Measurements from ENCODE around the gene SPACA9. TPM values are rescaled to one million over a fixed set of nuclear protein-coding genes. Genes with fewer than 3 reads are reported as not detected.
A peak's percentile ranks its signal among the peaks of the same experiment; 100 is the strongest.

SPACA9 gene
- polyA plus RNA-seq: 1 to 10 TPM in 2 of 4 donors, under 1 TPM in 1, not detected in 1; 0.22 to 1.9 (median 1.6) TPM
- long read RNA-seq, donor 1: 0 reads
- long read RNA-seq, donor 2: 0 reads
- long read RNA-seq, donor 3, partial matches to known transcripts: 0 of 1 reads
- long read RNA-seq, donor 3, other reads (novel, unspliced or antisense): 0 of 1 reads
- long read RNA-seq, donor 4: 0 reads
- long read RNA-seq, donor 5: 0 reads
- long read RNA-seq, donor 6: 0 reads
- long read RNA-seq, donor 7: 0 reads
- long read RNA-seq, donor 8: 0 reads
- long read RNA-seq, donor 9: 0 reads
- long read RNA-seq, donor 10, partial matches to known transcripts: 0 of 1 reads
- long read RNA-seq, donor 10, other reads (novel, unspliced or antisense): 0 of 1 reads

- Histone ChIP-seq H3K9me3 (ENCODE audit: control insufficient read depth in 2 of 2, insufficient read depth in 1 of 2, low read depth in 1 of 2, low read length in 1 of 2) (no peaks in the 10 kb centered on the region), H3K36me3 (ENCODE audit: control insufficient read depth in 3 of 3, insufficient read depth in 2 of 3, low read depth in 1 of 3, low read length in 3 of 3) (peaks cover 0 to under 1% (median 0%) of the 10 kb centered on the region in 3 donors), H3K4me3 (ENCODE audit: low read depth in 1 of 3, low read length in 3 of 3) (peak within 1 kb of the TSS; percentile 87 to 95 (median 91)), H3K27me3 (ENCODE audit: control insufficient read depth in 3 of 3, insufficient read depth in 3 of 3, low read length in 3 of 3) (no peaks in the 10 kb centered on the region), H3K4me1 (ENCODE audit: control insufficient read depth in 3 of 3, insufficient read depth in 2 of 3, low read depth in 1 of 3, low read length in 2 of 3) (peaks cover 0 to 5% (median 0%) of the 10 kb centered on the region in 3 donors), H3K27ac (ENCODE audit: low read depth in 1 of 3, low read length in 2 of 3) (peak within 1 kb of the TSS in 2 of 3 donors; percentile 58 to 75)
- WGBS, 3 donors: 7 to 16% (median 15%) methylated on average over 42 of the region's 42 CpGs
- DNase-seq (peak; percentile 33 to 74), FAIRE-seq (no peak)
Measured at GRCh38 chr9:132878695-132879456, at the start of gene SPACA9. Gene SPACA9, plus strand, starts transcription at chr9:132878898. Its CDS starts 5,050 bp downstream, at chr9:132883948.

- no peak overlapping the region for H3K4me3 ChIP-seq (ENCODE audit: low read depth in 1 of 3, low read length in 3 of 3)
- DNase-seq: no peak
- 72 to 73% (median 73%) methylated on average over 9 of the region's 9 CpGs for WGBS, 3 donors
- H3K4me1 ChIP-seq (ENCODE audit: control insufficient read depth in 3 of 3, insufficient read depth in 2 of 3, low read depth in 1 of 3, low read length in 2 of 3): no peaks in the 10 kb centered on the region
- H3K9me3 ChIP-seq (ENCODE audit: control insufficient read depth in 2 of 2, insufficient read depth in 1 of 2, low read depth in 1 of 2, low read length in 1 of 2): no peaks in the 10 kb centered on the region
- H3K27me3 ChIP-seq (ENCODE audit: control insufficient read depth in 3 of 3, insufficient read depth in 3 of 3, low read length in 3 of 3): no peaks in the 10 kb centered on the region
- H3K36me3 ChIP-seq (ENCODE audit: control insufficient read depth in 3 of 3, insufficient read depth in 2 of 3, low read depth in 1 of 3, low read length in 3 of 3): no peaks in the 10 kb centered on the region
- no peak for FAIRE-seq
- H3K27ac ChIP-seq (ENCODE audit: low read depth in 1 of 3, low read length in 2 of 3): no peak overlapping the region
Measured at GRCh38 chr9:132832171-132832881, 46.4 kb upstream of the SPACA9 start.

DNA sequence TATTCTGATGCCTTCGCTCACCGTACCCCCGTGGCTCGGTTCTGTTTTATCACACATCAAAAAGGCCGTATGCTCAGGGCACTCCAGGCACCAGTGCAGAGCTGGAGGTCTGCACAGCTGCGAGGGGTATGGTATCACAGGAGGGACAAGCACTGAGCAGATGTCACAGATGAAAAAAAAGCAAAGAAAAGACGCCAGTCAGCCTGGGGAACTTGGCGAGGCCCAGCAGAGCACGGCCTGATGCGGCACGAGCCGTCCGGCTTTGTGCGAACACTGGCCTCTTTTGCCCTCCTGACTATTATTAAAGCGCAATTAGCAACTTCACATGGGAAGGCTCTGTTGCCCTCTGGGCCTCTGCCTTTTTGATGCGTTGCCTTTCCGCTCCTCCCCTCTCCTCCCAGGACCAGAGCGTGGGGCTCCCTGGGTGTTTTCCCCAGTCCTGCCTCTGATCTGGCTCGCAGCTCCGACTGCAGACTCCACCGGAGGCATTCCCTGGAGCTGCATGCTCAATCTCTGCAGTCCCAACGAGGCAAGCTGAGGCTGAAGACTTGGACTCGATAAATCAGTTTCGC, 45.1 kb upstream of the SPACA9 start:
- no peak for DNase-seq
- Histone ChIP-seq H3K27me3 (ENCODE audit: control insufficient read depth in 3 of 3, insufficient read depth in 3 of 3, low read length in 3 of 3) (no peaks in the 10 kb centered on the region), H3K27ac (ENCODE audit: low read depth in 1 of 3, low read length in 2 of 3) (no peak overlapping the region), H3K36me3 (ENCODE audit: control insufficient read depth in 3 of 3, insufficient read depth in 2 of 3, low read depth in 1 of 3, low read length in 3 of 3) (no peaks in the 10 kb centered on the region), H3K9me3 (ENCODE audit: control insufficient read depth in 2 of 2, insufficient read depth in 1 of 2, low read depth in 1 of 2, low read length in 1 of 2) (no peaks in the 10 kb centered on the region), H3K4me3 (ENCODE audit: low read depth in 1 of 3, low read length in 3 of 3) (no peak overlapping the region), H3K4me1 (ENCODE audit: control insufficient read depth in 3 of 3, insufficient read depth in 2 of 3, low read depth in 1 of 3, low read length in 2 of 3) (no peaks in the 10 kb centered on the region)
- FAIRE-seq: no peak
- WGBS, 3 donors: 81 to 86% (median 81%) methylated on average over 23 to 24 of the region's 24 CpGs

- Histone ChIP-seq H3K27ac (ENCODE audit: low read depth in 1 of 3, low read length in 2 of 3) (no peak overlapping the region), H3K27me3 (ENCODE audit: control insufficient read depth in 3 of 3, insufficient read depth in 3 of 3, low read length in 3 of 3) (no peaks in the 10 kb centered on the region), H3K9me3 (ENCODE audit: control insufficient read depth in 2 of 2, insufficient read depth in 1 of 2, low read depth in 1 of 2, low read length in 1 of 2) (no peaks in the 10 kb centered on the region), H3K4me3 (ENCODE audit: low read depth in 1 of 3, low read length in 3 of 3) (no peak overlapping the region), H3K36me3 (ENCODE audit: control insufficient read depth in 3 of 3, insufficient read depth in 2 of 3, low read depth in 1 of 3, low read length in 3 of 3) (no peaks in the 10 kb centered on the region), H3K4me1 (ENCODE audit: control insufficient read depth in 3 of 3, insufficient read depth in 2 of 3, low read depth in 1 of 3, low read length in 2 of 3) (no peaks in the 10 kb centered on the region)
- no peak for DNase-seq
- FAIRE-seq: no peak
- WGBS, 3 donors: 72 to 86% (median 80%) methylated on average over 7 of the region's 7 CpGs
Measured at GRCh38 chr9:132834343-132834742, 44.4 kb upstream of the SPACA9 start.

DNA sequence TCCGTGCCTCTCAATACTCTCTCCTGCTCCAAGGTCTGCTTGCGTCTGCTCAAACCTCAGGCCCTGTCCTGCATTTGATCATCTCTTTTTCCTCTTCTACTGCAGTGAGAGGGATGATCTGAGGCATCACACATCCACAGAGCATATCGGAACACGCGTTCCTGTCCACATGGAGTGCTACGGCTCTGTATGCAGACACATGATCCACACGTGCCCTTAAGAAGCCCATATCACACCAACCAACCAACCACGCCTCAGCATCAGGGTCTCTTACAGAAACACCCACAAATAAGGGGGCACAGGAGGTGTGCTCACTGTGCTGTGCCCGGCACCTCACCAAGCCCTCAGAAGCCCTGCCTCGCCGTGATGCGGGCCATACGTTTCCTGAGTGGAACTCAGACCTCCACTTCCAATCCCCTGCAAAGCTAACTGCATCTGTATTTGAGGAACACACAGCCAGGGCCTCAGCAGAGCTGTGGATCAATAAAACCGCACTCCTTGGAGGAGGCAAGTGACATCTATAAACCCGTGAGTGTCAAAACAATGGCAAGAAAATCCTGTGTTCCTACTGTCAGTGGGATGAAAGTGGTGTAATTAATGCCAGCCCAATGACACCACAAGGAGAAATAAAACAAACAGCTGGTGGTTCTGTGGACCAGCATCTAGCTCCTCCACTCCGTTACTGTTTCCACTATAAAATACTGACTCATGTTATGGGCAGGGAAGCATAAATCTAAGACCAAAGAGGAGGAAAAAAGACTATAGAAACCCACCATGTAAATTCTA, 41.0 kb upstream of the SPACA9 start:
- 85 to 87% (median 86%) methylated on average over 16 of the region's 16 CpGs for WGBS, 3 donors
- H3K27ac ChIP-seq (ENCODE audit: low read depth in 1 of 3, low read length in 2 of 3): no peak overlapping the region
- no peaks in the 10 kb centered on the region for H3K9me3 ChIP-seq (ENCODE audit: control insufficient read depth in 2 of 2, insufficient read depth in 1 of 2, low read depth in 1 of 2, low read length in 1 of 2)
- H3K4me1 ChIP-seq (ENCODE audit: control insufficient read depth in 3 of 3, insufficient read depth in 2 of 3, low read depth in 1 of 3, low read length in 2 of 3): no peaks in the 10 kb centered on the region
- H3K27me3 ChIP-seq (ENCODE audit: control insufficient read depth in 3 of 3, insufficient read depth in 3 of 3, low read length in 3 of 3): no peaks in the 10 kb centered on the region
- no peak overlapping the region for H3K4me3 ChIP-seq (ENCODE audit: low read depth in 1 of 3, low read length in 3 of 3)
- DNase-seq: no peak
- no peaks in the 10 kb centered on the region for H3K36me3 ChIP-seq (ENCODE audit: control insufficient read depth in 3 of 3, insufficient read depth in 2 of 3, low read depth in 1 of 3, low read length in 3 of 3)
- no peak for FAIRE-seq

DNA sequence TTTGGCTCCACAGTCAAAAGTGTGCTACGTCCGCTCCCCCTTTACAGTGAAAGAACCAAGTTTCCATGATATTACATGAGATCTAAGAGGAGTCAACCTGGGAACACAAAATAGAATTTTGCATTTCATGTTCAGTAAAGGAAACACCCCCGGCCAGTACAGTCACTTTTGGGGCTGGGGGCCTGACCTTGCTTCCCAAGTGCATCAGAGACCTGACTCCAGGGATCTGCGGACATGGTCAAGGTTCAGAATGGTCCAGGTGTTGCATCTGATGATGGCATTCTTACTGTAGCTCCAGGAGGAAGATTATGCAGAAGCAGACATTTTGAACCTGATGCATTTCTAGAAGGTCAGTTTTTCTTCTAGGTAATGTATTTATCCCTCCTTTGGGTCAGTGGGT, 40.4 kb upstream of the SPACA9 start:
- Histone ChIP-seq H3K4me1 (ENCODE audit: control insufficient read depth in 3 of 3, insufficient read depth in 2 of 3, low read depth in 1 of 3, low read length in 2 of 3) (no peaks in the 10 kb centered on the region), H3K4me3 (ENCODE audit: low read depth in 1 of 3, low read length in 3 of 3) (no peak overlapping the region), H3K27ac (ENCODE audit: low read depth in 1 of 3, low read length in 2 of 3) (no peak overlapping the region), H3K27me3 (ENCODE audit: control insufficient read depth in 3 of 3, insufficient read depth in 3 of 3, low read length in 3 of 3) (no peaks in the 10 kb centered on the region), H3K36me3 (ENCODE audit: control insufficient read depth in 3 of 3, insufficient read depth in 2 of 3, low read depth in 1 of 3, low read length in 3 of 3) (no peaks in the 10 kb centered on the region), H3K9me3 (ENCODE audit: control insufficient read depth in 2 of 2, insufficient read depth in 1 of 2, low read depth in 1 of 2, low read length in 1 of 2) (no peaks in the 10 kb centered on the region)
- 89 to 91% (median 90%) methylated on average over 4 of the region's 4 CpGs for WGBS, 3 donors
- no peak for DNase-seq
- no peak for FAIRE-seq

DNA sequence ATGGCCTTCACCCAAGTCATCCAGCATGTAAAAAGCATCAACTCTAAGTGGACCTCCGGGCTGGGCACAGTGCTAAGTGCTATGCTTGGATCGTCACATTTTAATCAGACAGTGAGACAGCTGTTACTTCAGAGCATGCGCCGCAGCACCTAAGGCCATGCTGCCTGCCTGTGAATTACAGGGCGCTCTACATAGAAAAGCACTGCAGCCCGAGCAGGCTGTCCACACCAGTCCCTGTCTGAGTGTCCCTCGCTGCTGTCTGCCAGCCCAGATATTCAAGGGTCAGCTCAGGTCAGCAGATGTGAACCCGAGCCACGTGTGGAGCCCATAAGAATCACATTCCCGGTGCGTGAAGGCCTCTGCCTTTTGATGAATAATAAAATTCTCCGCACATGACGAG, 37.7 kb upstream of the SPACA9 start:
- no peak for DNase-seq
- no peaks in the 10 kb centered on the region for H3K4me1 ChIP-seq (ENCODE audit: control insufficient read depth in 3 of 3, insufficient read depth in 2 of 3, low read depth in 1 of 3, low read length in 2 of 3)
- 69 to 81% (median 74%) methylated on average over 13 of the region's 13 CpGs for WGBS, 3 donors
- H3K27ac ChIP-seq (ENCODE audit: low read depth in 1 of 3, low read length in 2 of 3): no peak overlapping the region
- no peaks in the 10 kb centered on the region for H3K27me3 ChIP-seq (ENCODE audit: control insufficient read depth in 3 of 3, insufficient read depth in 3 of 3, low read length in 3 of 3)
- no peak overlapping the region for H3K4me3 ChIP-seq (ENCODE audit: low read depth in 1 of 3, low read length in 3 of 3)
- no peaks in the 10 kb centered on the region for H3K9me3 ChIP-seq (ENCODE audit: control insufficient read depth in 2 of 2, insufficient read depth in 1 of 2, low read depth in 1 of 2, low read length in 1 of 2)
- no peak for FAIRE-seq
- H3K36me3 ChIP-seq (ENCODE audit: control insufficient read depth in 3 of 3, insufficient read depth in 2 of 3, low read depth in 1 of 3, low read length in 3 of 3): no peaks in the 10 kb centered on the region
